NCI-H226 (cell line): ENCODE results near the gene BMPER.

Source experiments
- DNase-seq: peaks from one replicate; pipeline ENCODE4 v3.0.0-alpha.2; 2015

The BMPER gene

GRCh38 chr7:33905389-33906032 is at the start of gene BMPER:
TSS of gene BMPER (plus strand) at chr7:33905539. CDS start at chr7:33905614, 75 bp downstream.
- DNase-seq = peak; percentile 39

- no peak for DNase-seq
Measured at GRCh38 chr7:33861947-33862346, 43.4 kb upstream of the BMPER start.

DNA sequence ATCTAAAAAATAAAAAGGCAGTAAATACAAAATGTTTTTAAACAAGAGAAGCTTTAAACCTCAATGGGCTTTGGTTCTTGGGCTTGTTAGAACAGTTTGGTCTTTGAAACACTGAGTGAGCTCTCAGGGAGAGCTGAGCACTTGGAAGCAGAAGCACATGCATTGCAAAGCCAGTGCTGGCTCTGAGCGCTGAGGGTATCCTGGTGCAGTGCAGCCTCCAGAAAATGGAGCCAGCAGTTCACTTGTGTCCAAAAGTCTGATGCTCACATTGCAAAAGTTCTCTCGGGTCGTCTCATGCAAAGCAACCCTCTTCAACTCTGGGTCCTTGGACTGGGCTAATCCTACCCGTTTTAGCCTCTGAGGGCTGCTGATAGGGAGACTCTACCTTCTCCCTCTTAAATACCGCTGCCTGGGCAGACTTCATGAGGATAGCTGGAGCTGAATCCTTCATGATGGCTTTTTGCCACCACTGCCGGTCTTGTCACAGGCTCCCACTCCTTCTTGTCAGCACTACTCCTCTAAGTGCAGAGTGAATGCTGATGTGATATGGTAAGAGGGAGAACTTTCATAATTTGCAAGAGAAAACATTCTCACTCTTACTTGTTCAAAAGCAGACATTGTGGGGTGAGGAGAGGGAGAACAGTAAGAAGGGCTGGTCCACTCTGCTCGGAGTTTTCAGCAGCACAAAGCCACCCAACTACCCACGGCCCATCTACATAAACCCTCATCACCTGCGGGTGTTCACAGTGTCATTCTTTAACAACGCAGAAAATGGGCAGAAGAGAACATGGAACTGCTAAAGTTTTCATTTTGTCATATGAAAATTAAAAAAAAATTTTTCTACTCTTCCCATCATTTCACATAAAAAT is 42.2 kb upstream of the BMPER start:
- DNase-seq = no peak

DNA sequence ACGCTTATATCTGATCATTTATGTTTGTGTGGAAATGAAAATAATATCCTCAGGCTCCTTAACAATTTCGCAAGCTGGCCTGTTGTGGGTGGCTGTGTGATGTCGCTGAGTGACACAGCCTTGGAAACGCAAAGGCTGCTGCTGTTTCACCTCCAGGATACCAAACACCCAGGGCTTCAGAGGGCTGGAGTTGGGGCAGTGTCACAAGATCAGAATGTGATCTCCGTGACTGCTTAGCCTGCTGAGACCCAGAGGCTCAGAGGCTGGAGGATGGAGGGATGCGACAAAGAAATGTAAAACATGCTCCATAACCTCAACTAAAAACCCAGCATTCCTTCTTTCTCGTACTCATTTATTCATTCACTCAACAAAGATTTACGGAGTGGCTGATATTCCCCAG is 37.2 kb upstream of the BMPER start:
- peak; percentile 54 for DNase-seq

- no peak for DNase-seq
Measured at GRCh38 chr7:33869176-33869575, 36.2 kb upstream of the BMPER start.

DNA sequence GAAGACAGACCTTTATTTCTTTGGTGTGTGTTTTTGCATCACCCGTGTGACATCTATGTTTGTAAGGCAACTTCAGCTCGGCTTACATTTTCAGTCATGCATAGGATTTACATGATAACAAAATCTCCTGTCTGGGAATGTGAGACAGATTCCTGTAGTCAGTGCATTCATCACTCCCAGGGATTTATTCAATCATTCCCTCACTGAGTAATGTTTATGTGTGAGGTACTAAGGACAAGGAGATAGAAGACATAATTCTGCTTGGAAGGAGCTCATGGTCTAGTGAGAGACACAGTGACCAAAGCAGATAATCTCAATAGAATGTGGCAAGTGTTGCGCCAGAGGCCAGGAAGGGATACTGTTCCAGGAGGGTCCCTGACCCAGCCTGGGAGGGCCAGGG is 35.2 kb upstream of the BMPER start:
- DNase-seq = peak; percentile 54

DNA sequence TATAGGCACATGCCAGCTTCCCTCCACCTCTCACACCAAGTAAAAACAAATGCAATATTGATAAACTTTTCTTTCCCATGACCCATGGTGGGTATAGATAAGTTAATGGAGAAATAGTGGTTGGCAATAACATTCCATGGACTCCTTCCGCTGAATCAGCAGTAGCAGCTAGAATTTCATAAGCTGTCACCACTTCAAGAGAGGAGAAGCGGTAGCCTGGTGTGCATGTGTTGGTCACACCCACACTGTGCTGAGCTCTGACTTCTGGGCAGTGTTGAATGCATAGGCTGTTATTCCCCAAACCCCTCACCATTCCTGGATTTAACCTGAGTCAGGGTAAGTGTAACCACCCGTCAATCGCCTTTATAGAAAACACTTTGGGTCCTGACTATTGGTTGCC is 32.5 kb upstream of the BMPER start:
- no peak for DNase-seq

- peak; percentile 36 for DNase-seq
Measured at GRCh38 chr7:33873518-33873917, 31.8 kb upstream of the BMPER start.

GRCh38 chr7:33873981-33874750 is 31.2 kb upstream of the BMPER start:
- peak; percentile 74 for DNase-seq

DNA sequence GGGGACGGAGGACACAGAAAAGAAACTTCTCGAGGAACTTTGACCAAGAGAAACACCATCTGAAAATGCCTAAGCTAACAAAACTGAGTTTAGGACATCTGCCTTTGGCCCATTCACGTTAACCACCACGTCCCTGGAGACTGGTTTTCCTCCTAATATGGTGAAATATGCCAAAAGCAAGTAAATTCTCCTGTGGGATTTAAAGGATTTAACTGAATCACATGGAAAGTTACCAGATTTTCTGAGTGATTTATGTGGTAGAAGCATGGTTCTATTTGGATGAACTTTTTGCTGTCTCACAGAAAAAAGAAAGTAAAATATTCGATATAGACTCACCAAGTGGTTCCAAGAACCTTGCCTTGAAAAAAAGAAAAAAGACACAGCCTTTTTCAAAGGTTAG is 30.4 kb upstream of the BMPER start:
- no peak for DNase-seq

- DNase-seq = no peak
Measured at GRCh38 chr7:33876596-33877274, 28.6 kb upstream of the BMPER start.

GRCh38 chr7:33880787-33881186 is 24.6 kb upstream of the BMPER start:
- DNase-seq = peak; percentile 74

DNA sequence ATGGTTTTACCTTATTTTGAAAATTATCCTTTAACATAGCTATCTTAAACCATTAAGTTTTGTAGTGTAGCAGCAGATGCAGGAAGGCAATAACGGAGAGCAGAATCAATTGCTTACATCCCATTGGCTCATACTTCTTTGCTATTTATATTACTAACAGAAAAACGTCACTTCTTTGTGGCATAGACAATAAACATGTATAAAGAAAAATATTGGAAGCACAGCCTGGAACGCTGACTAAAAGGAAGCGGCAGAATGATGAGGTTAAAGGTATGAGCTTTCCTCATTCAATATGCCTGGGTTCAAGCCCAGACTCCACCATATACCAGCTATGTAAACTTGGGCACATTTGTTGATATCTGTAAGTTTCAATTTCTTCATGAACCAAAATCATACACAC is 24.0 kb upstream of the BMPER start:
- no peak for DNase-seq

GRCh38 chr7:33882040-33882837 is 23.1 kb upstream of the BMPER start:
- DNase-seq = no peak

- DNase-seq = no peak
Measured at GRCh38 chr7:33882950-33883670, 22.2 kb upstream of the BMPER start.

GRCh38 chr7:33883671-33883965 is 21.7 kb upstream of the BMPER start:
- no peak for DNase-seq

GRCh38 chr7:33885290-33886148 is 19.8 kb upstream of the BMPER start:
- DNase-seq = no peak

DNA sequence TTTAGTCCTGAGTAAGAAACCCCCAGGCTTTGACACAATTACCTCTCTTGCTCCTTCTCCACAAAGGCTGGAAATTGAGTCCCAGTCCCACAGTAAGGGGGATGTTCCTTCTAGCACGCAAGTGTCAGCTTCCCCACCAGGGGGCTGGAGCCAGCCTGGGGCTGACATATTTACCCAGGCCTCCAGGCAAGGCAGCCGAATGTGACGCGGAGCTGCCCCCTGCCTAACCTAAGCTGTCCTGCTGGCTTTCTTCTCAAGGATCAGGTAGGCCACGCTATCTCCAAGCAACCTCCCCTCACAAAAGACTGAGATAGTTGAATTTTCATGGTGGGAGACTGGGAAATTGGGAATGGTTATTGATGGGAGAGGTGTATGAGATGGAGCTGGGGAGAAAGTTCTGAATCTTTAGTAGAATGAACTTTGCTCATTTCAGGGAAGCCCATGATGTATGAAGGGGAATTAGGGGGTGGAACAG is 19.2 kb upstream of the BMPER start:
- no peak for DNase-seq

GRCh38 chr7:33887266-33887975 is 17.9 kb upstream of the BMPER start:
- DNase-seq = no peak

DNA sequence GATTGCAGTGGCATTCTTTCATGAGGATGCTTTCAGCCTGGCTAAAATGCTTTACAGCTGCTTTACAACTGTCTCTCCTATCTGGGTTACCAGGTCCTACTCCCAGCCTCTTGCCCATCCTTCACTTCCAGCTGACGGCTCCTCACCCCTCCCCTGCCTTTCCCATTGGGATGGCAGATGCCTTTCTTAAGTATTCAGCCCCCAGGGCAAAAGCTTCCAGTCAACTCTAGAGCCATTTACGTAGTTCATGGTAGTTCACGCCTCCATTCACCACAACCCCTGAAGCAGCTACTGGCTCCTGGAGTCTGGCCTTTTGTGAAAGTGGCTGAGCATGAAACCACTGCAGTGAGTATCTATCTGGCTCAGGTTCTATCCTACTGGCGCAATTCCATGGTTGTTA is 17.2 kb upstream of the BMPER start:
- DNase-seq = peak; percentile 91
